ENCODE results near the gene RGS9. TPM values are rescaled to one million over a fixed set of nuclear protein-coding genes. Genes with fewer than 3 reads are reported as not detected.
A peak's percentile ranks its signal among the peaks of the same experiment; 100 is the strongest.
"Not testable (repeated sequence)": the region's sequence is repeated elsewhere in the genome, so short reads cannot be mapped to it uniquely, and the experiment has no call there.

The RGS9 gene
- total RNA-seq, result 8.1 TPM

DNA sequence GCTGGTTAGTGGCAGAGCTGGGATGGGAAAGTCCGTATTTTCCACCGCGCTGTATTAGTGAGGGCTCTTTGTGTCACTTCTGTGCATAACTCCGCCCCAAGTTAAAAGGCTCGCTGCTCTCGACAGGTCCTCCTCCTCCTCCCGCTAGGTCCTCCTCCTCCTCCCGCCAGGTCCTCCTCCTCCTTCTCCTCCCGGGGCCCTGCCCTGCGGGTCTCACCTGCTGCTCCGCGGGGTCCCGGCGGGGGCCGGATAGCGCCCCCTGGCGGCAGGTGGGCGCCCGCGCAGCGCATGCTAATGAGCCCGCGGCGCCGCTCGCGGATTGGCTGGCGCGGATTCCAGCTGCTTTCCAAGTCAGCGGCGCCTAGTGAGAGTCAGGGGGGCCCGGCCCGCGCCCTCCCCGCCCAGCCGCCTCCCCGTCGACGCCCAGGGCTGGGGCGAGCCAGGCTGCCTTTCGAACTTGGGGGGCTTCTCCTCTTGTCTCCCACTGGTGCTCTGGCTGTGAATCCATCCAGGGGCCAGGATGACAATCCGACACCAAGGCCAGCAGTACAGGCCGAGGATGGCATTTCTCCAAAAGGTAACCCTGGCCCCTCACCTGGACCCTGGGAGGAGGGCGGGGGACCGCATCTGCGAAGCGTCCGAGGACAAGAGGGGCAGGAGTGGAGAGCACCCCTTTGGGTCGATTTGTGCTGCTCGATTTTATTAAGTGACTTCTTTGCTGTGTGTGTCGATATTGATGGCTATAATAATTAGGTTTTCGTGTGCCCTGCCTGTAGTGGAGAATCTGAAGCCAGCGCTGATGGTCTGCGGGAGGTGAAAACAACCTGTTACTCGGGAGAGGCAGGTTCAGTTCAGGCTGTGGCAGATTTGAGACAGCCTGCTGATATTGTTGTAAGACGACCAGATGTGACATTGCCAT, at the start of gene RGS9:
TSS of gene RGS9 (plus strand) at position 350 of the 919 bp plus-strand sequence. CDS start at position 521, 171 bp downstream.
- Histone ChIP-seq H3K27me3 (no peaks in the 10 kb centered on the region), H3K4me1 (peaks cover 14% of the 10 kb centered on the region), H3K36me3 (no peaks in the 10 kb centered on the region), H3K9me3 (no peaks in the 10 kb centered on the region), H3K27ac (peak within 1 kb of the TSS; percentile 63), H3K4me3 (peak within 1 kb of the TSS; percentile 49 to 53)
- TF ChIP-seq POLR2A (IDR thresholded peaks at IDR 0.05), result no peak
- TF ChIP-seq, protein P1, sequence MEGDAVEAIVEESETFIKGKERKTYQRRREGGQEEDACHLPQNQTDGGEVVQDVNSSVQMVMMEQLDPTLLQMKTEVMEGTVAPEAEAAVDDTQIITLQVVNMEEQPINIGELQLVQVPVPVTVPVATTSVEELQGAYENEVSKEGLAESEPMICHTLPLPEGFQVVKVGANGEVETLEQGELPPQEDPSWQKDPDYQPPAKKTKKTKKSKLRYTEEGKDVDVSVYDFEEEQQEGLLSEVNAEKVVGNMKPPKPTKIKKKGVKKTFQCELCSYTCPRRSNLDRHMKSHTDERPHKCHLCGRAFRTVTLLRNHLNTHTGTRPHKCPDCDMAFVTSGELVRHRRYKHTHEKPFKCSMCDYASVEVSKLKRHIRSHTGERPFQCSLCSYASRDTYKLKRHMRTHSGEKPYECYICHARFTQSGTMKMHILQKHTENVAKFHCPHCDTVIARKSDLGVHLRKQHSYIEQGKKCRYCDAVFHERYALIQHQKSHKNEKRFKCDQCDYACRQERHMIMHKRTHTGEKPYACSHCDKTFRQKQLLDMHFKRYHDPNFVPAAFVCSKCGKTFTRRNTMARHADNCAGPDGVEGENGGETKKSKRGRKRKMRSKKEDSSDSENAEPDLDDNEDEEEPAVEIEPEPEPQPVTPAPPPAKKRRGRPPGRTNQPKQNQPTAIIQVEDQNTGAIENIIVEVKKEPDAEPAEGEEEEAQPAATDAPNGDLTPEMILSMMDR (IDR thresholded peaks at IDR 0.05), result peak; percentile 85 to 97 (median 85)
- DNase-seq (ENCODE audit: extremely low spot score in 2 of 2), result no peak
- intact Hi-C loops (cut with DNase I), result no loop called here

DNA sequence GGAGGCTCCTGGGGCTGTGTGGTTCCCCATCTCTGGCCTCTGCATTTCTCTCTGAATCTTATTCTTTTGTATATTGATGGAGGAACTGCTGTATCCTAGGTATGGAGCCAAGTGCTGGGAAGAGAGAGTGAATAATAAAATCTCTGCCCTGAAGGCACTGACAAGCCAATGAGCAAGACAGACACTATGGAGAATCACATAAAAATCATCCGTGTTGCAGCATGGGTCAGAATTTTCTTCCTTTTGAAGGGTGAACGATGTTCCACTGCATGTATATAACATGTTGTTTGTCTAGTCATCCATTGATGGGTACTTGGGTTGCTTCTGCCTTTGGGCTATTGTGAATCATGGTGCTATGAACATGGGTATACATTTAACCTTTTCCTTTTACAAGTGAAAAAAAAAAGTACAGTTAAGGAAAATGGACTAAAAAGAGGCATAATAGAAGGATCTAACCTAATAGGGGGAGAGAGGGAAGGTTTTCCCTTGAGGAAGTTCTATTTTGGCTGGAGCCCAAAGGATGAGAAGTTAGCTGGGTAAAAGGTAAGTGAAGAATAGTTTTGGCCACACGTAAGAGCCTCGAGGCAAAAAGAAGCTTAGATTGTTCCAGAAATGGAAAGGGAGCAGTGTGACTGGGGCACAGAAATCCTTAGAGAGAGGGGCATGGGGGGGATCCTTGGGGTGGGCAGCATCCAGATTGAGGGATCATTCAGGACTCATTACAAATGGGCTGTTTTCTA, 48.4 kb upstream of the RGS9 start:
- Histone ChIP-seq H3K9me3 (no peaks in the 10 kb centered on the region), H3K36me3 (no peaks in the 10 kb centered on the region), H3K27me3 (no peaks in the 10 kb centered on the region), H3K4me1 (no peaks in the 10 kb centered on the region), H3K4me3 (no peak overlapping the region), H3K27ac (no peak overlapping the region)
- no peak for DNase-seq (ENCODE audit: extremely low spot score in 2 of 2)
- no peak for TF ChIP-seq POLR2A (IDR thresholded peaks at IDR 0.05)
- no peak for TF ChIP-seq POLR2AphosphoS5 (IDR thresholded peaks at IDR 0.05; ENCODE audit: insufficient read depth in 1 of 2, low read depth in 1 of 2)
- TF ChIP-seq, protein P1 (IDR thresholded peaks at IDR 0.05), result no peak
- intact Hi-C loops (cut with DNase I), result no loop called here

DNA sequence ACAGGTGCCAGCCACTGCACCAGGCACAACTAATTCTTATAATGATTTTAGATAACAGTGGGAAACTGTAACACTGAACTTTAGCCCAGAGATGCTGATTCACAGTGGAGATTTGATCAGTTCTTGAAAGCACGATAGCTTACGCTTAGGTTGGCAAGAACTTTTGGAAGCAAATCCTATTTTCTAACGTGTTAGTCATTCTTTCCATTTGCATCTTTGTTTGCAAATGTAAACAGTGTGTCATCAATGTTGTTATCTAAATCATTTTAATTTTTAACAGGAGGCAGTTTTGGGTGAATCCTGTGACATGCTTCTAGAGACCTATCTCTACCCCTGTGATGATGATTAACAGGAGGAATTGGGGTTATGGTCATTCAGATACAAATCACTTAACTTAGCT, 44.9 kb upstream of the RGS9 start:
- no peak overlapping the region for H3K4me3 ChIP-seq
- no peaks in the 10 kb centered on the region for H3K36me3 ChIP-seq
- no peaks in the 10 kb centered on the region for H3K9me3 ChIP-seq
- H3K27ac ChIP-seq, result no peak overlapping the region
- H3K4me1 ChIP-seq, result no peaks in the 10 kb centered on the region
- intact Hi-C loops (cut with DNase I), result no loop called here
- H3K27me3 ChIP-seq, result no peaks in the 10 kb centered on the region
- TF ChIP-seq POLR2A (IDR thresholded peaks at IDR 0.05), result no peak
- TF ChIP-seq POLR2AphosphoS5 (IDR thresholded peaks at IDR 0.05; ENCODE audit: insufficient read depth in 1 of 2, low read depth in 1 of 2), result no peak
- TF ChIP-seq, protein P1 (IDR thresholded peaks at IDR 0.05), result no peak
- no peak for DNase-seq (ENCODE audit: extremely low spot score in 2 of 2)

DNA sequence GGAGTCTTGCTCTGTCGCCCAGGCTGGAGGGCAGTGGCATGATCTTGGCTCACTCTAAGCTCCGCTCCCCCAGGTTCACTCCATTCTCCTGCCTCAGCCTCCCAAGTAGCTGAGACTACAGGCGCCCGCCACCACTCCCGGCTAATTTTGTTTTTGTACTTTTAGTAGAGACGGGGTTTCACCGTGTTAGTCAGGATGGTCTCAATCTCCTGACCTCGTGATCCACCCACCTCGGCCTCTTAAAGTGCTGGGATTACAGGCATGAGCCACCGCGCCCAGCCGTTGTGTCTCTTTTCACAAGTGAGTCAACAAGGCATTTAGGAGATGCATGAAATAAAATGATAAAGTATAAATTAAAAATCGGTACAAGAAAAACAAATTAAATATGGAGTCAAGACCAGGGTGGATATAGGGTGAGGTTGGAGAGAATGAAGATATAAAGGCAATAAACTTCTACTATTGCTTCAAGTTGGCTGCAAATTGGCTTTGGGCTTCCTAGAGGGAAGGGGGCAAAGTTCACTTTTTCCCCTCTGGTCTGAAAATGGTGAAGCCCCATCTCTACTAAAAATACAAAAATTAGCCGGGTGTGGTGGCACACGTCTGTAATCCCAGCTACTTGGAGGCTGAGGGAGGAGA, 44.3 kb upstream of the RGS9 start:
- H3K4me1 ChIP-seq; H3K4me3 ChIP-seq; H3K27ac ChIP-seq; H3K27me3 ChIP-seq; DNase-seq (ENCODE audit: extremely low spot score in 2 of 2); intact Hi-C loops (cut with DNase I); H3K36me3 ChIP-seq; H3K9me3 ChIP-seq: not testable (repeated sequence)

DNA sequence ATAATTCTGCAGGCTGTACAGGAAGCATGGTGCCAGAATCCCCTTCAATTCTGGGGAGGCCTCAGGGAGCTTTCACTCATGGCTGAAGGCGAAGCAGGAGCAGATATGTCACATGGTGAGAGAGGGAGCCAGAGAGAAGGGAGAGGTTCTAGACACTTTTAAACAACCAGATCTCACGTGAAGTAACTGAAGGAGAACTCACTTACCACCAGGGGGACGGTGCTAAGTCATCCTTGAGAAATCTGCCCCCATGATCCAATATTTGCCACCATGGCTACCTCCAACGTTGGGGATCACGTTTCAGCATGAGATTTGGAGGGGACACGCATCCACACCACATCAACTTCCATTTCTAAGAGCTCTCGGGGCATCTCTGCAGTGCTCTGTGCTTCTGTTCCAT, 43.2 kb upstream of the RGS9 start:
- DNase-seq (ENCODE audit: extremely low spot score in 2 of 2), result no peak
- no peaks in the 10 kb centered on the region for H3K4me1 ChIP-seq
- intact Hi-C loops (cut with DNase I), result no loop called here
- H3K27me3 ChIP-seq, result no peaks in the 10 kb centered on the region
- H3K27ac ChIP-seq, result no peak overlapping the region
- H3K4me3 ChIP-seq, result no peak overlapping the region
- no peaks in the 10 kb centered on the region for H3K36me3 ChIP-seq
- H3K9me3 ChIP-seq, result no peaks in the 10 kb centered on the region
- TF ChIP-seq, protein P1 (IDR thresholded peaks at IDR 0.05), result no peak
- no peak for TF ChIP-seq POLR2A (IDR thresholded peaks at IDR 0.05)
- no peak for TF ChIP-seq POLR2AphosphoS5 (IDR thresholded peaks at IDR 0.05; ENCODE audit: insufficient read depth in 1 of 2, low read depth in 1 of 2)

Data from vagina (tissue), 2 donors.